Left ventricle myocardium superior (tissue), 1 donor: Measurements from ENCODE around the gene CDH13. TPM values are rescaled to one million over a fixed set of nuclear protein-coding genes. Genes with fewer than 3 reads are reported as not detected.

Source experiments
- ATAC-seq: fragments of 200-7000 bp; cut with Tn5 transposase; one replicate; pipeline ENCODE4 v1.9.1; 2020; ENCODE audit warnings: mild to moderate bottlenecking, moderate library complexity
- DNase-seq: peaks from one replicate; pipeline ENCODE4 v3.0.0-alpha.2; 2020
- intact Hi-C: fragments of 100-400 bp; cut with micrococcal nuclease; formaldehyde crosslinking; loops from one replicate; pipeline ENCODE4 v1.11.0; 2022
- total RNA-seq: library from RNA; stranded (reverse); fragmentation: NEBNext Ultra II Directional; extraction: Animal tissue kit (Norgen Biotek cat#: 25700); gene quantifications from one replicate; pipeline ENCODE4 v1.2.1, GENCODE V29; 2021
- donor health status: DM: no; HTN: yes; CAD: no; lungs with severe emphysema.

The CDH13 gene
- total RNA-seq, 1 donor from 2014 or later = 167 TPM

DNA sequence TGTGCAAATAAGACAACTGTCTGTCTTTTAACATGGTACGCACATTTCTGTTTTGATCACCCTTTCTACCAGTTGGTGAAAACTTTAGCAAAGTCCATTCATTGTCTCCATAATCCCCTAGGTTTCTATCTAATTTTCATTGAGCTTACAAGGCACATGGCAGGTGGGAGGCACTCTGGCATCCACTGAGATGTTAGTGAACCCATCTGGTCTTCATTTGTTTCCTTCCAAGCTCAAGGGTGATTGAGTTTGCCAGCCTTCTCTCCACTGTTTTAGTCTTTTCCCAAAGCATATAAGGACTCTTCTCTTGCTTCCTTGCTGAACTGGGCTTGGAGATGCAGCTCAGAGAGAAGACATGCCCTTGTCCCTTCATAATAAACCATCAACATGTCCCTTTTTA, 179.1 kb downstream of the CDH13 start:
- intact Hi-C loops = no loop called here
- DNase-seq (no peak), ATAC-seq (no peak)

DNA sequence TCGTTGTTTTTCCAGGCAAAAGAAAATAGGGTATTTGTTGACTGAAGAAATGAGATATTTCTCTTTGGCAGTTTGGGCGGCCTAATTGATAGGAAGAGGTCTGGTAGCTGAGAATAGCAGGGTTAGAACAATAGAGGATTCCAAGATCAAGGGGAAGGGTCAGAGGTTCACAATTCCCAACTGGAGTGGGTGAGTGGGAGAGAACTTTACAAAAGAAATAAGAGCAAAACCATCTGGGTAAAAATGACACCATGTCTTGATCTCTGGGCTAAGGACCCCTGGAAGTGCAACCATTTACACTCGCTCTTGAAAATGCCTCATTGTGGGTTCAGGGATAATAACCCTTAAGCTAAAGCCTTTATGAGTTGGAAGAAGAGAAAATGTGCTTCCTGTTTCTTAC, 180.5 kb downstream of the CDH13 start:
- DNase-seq (no peak), ATAC-seq (no peak)
- intact Hi-C loops = no loop called here

DNA sequence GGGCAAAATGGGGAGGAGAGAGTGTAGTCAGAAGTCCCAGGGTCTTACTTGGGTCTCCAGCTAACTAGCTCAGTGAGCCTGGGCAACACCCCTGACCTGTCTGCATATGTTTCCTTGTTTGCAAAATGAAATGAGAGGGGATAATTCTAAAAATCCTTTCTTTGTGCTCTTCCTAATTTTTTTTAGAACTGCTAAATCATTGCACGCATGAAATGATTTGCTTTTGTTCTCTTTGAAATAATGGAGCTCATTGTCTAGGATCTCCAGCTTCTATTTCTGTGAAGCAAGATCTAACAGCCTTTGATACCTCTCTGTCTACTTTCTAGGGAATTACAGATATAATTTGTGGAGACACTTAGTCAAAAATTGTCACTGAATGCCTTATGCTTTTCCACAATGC, 181.3 kb downstream of the CDH13 start:
- ATAC-seq = no peak
- intact Hi-C loops = no loop called here
- no peak for DNase-seq

DNA sequence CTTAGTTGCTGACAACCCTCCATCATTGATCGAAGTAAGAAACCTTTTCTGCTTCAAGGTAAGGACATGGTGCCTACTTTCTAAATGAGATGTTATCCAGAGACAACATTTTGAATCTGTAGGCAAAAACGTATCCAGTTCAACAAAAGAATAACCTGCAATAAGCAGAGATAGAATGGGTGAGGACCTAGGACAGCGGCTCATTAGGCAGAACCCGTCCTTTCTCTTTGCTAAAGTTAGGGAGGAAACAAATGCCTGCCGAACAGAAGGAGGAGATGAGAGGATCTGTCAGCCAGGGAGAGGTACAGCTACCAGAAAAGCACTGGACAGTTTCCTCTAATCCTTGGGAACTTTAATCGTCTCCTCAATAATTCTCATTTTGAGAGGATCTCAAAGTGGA, 183.3 kb downstream of the CDH13 start:
- DNase-seq (no peak), ATAC-seq (no peak)
- intact Hi-C loops = no loop called here

DNA sequence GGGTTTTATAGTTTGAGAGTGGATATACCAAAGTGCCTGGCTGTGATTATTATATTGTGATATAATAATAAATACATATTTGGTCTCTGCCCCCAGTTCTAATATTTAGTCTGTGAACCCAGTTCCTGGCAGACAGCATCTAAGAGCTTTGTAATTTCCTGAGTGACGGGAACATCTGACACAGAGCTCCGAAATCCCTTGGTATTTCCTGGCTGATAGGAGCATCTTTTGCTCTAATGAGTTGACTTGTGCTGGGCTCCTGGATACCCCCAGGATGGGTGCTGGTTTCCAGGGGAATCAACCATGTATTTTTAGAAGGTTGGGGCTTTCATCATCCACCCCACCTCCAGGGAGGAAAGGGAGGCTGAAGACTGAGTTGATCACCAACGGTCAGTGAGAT, 187.3 kb downstream of the CDH13 start:
- DNase-seq (no peak), ATAC-seq (no peak)
- intact Hi-C loops = no loop called here

DNA sequence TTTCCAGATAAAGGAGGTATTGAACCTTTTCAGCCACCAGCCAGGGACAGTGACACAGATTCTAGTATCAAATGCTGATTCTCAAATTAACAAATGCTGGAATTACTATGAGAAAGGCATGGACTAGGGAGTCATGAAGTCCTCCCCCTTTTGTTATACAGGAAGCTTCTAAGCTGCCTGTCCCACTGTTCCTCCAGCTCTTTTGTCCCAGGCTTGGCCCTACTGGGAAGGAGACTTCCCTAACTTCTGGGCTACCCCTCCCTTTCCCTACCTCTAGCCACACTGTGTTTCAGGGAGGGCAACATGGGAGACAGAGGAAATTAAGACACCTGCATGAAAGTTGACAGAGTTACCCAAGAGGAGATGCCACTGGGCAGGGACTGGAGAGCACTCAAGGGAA, 192.5 kb downstream of the CDH13 start:
- ATAC-seq = no peak
- intact Hi-C loops = no loop called here
- no peak for DNase-seq

DNA sequence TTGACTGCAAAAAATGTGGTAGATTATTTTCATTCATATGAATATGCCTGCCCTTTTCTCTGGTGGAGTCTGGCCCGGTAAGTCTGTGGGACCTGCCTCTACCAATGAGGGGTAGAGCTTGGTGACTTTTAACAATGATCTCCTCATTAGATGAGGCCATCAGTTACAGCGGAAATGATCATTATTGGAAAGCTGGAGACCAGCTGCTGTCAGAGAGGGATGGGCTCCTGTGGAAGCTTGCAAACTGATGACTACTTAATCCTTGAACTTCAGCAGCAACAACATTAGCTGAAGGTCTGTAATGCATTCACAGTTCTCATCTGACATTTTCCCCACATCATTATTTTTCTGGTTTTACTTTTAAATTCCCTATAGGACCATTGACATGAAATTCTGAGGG, 194.1 kb downstream of the CDH13 start:
- DNase-seq (no peak), ATAC-seq (no peak)
- intact Hi-C loops = no loop called here

DNA sequence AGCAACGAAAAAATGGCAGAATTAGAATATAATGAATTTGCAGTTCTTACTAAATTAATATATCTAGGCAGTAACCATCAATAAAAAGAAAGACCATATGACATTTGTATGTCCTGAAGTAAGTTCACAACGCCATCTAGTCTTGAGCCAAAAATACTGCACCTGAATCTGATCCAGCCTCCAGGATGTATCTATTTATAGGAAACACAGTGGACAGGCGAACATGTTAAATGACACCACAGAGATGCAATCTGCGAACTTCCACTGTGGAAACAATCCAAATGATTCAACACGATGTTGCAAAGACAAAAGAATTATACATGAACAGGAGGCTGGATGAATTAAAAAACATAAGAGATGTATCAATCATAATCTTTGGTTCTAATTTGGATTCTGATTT, 197.6 kb downstream of the CDH13 start:
- DNase-seq (no peak), ATAC-seq (no peak)
- intact Hi-C loops = no loop called here

DNA sequence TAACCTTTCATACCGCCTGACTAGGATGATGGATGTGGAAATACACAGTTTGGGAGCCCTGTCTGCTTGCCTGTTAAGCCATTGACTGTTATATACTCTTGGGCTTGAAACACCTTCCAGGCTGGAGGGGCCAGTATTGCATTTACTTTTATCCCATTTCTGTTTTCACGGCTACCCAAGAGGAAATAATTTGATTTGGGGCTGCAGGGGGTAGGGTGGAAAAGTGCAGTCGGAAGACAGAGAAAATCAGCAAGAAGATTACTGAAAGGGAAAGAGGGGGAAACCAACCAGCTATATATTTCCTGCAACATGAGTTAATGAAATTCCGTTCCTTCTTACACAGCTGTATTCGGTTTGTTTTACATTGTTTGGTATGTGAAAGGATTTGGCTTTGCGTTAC, 202.5 kb downstream of the CDH13 start:
- DNase-seq (no peak), ATAC-seq (no peak)
- intact Hi-C loops = no loop called here

DNA sequence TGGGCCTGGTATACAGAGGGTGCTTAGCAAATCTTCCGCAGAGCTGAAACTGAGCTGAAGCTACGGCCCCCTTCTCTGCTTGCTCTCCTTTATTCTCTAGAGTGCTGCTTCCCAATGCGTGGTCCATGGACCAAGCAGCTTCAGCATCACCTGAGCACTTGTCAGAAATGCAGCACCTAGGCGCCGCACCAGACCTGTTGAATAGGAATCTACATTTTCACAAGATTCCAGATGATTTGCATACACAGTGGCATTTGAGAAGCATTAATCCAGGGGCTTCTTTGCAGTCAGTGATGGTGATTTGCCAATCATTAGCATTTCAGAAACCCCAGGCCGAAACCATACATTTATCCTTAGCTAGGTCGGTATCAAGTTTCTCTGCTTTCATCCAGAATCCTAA, 204.2 kb downstream of the CDH13 start:
- ATAC-seq (no peak), DNase-seq (no peak)
- intact Hi-C loops = no loop called here

DNA sequence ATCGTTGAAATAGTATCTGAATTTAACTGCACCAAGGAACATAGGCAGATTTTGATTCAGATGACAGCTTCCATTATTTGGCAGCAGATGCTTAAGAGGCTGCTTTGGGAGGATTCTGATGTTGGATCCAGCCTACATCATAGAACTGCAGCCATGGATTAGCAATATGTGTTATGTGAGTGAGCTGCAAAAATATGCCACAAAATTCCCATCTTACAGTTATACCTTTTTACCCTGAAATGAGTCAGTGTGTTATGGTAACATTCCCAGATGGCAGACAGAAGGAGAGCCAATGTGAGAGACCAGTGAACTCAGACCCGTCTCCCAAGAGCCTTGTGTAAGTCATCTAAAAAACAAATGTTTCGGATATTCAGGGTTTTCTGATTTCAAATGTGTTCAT, 206.1 kb downstream of the CDH13 start:
- intact Hi-C loops = no loop called here
- DNase-seq (no peak), ATAC-seq (no peak)

DNA sequence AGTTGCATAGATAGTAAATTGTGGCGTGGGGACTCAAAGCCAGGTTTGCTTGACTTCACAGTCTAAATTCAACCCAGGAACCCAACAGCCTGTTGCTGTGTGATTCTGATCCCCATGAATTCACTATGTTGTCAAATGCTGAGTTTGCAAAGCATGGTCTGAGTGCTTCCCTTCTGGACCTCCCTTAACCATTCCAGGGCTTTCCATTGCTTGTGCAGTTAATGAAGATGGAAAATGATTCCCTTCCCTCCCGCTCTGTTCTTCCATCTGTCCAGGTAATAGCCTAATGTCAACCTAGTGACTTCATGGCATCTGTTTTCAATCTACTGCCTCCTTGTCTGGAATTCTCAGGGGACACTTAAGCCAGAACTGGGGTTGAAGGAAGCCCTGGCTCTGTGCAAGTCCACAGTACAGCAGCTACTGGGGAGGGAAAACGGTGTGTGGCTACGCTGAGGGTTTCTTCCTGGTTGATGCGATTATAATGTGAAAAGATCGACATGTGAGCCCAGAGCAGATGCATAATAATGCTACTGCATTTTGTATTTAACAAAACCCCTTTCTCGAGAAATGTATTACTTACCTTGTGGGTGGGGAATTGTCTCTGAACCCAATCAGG, 206.7 kb downstream of the CDH13 start:
- ATAC-seq (no peak), DNase-seq (no peak)
- intact Hi-C loops = no loop called here

DNA sequence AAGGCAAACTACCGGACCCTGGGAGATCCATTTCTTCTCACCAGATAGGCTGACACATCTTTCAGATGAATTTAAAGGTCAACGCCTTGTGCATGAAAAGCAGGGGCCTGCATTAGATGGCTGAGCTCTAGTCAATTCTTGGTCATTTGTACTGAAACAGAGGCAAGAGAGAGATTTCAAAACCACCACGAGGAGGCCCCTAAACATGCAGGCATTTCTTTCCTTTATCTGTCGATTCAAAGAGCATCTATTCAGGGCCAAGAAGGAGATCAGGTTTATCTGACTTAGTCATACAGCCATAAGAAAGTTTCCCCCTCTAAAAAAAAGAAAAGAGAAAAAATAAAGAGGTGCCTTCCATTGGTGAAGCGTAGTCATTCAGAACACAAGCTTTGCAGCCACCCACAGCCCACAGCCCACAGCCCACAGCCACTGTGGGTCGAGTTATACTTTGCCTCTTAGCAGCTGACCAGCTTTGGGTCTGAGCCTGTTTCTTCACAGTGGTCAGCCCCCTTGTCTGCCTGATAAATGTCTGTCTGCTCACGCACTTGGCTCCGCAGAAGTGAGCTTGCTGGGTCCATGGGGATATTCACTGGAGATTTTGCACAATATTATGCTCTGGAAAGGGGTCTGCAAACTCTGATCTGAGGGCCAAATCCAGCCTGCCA, 207.5 kb downstream of the CDH13 start:
- ATAC-seq = no peak
- no peak for DNase-seq
- intact Hi-C loops = no loop called here

DNA sequence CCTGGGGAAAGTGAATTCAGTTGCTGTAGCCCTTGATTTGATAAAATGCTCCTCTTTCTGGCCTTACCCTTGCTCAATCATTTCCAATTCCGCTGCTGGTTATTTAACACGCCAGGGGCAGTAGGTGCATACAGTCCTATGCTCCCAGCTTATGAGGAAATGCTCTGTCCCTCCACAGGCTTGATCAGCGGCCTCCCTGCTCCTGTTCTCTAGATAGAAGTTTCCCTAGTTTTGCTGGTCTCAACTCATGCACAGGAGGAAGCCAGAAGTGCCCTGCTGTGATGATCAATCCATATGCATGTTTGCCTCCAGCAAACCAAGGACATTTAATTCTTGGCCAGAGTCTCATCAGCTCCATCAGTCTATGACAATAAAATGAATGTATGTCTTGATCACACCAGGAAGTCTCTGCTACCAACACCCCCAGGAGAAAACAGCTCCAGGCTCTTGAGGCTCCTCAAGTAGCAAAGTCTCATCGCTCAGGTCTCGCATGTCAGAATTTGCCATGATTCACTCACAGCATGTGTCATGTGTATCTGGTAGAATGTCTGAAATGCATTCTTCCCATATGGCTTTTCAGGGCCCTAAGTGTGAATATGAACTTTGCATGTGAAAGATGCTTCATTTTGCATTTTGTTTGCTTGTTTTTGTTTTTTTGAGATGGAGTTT, 208.9 kb downstream of the CDH13 start:
- ATAC-seq (no peak), DNase-seq (no peak)
- intact Hi-C loops = no loop called here

DNA sequence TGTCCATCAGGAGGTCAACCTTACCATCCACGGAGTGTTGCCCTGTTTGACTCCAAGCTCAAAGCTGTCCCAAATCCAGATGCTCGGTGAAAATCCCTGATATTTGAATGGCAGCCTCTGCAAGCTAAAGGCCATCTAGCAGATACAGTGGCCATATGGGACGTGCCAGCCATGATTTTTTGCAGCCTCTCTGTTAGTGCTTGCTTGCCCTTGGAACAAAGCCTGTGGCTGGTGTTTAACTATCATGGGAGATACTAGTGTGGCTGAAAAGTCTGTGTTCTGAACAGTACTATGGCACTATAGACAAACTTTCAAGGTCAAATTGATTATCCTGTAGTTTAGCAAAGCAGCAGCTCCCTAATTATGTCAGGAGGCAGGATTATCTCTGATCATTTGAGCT, 214.3 kb downstream of the CDH13 start:
- intact Hi-C loops = no loop called here
- ATAC-seq (peak; percentile 38), DNase-seq (no peak)

DNA sequence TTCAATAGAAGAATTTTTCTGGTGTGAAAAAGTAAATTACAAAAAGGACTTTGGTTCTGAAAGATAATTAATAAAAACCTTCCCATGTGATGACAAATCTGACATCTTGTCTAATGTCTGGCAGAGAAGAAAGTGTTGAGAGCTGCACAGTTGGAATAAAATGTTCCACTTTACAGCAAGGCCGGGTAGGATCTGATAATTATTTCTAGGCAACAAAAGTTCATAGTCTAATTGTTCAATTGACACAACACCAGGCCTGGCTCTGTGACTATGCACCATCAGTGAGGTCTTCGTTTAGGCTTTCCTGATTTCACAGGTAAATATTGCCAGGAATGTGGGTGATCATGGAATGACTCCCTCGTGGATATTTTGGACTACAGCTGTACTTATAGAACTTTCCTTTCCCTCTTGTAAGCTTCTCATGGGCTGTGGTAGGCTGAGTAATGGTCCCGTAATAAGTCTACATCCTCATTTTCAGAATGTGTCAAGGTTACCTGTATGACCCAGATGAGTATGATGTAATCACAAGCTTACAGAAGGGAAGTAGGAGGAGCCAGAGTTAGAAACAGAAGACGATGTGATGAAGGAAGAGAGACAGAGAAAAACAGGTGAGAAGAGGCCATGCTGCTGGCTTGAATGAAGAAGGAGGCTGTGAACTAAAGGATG, 217.0 kb downstream of the CDH13 start:
- ATAC-seq (peak; percentile 45), DNase-seq (no peak)
- intact Hi-C loops = no loop called here

DNA sequence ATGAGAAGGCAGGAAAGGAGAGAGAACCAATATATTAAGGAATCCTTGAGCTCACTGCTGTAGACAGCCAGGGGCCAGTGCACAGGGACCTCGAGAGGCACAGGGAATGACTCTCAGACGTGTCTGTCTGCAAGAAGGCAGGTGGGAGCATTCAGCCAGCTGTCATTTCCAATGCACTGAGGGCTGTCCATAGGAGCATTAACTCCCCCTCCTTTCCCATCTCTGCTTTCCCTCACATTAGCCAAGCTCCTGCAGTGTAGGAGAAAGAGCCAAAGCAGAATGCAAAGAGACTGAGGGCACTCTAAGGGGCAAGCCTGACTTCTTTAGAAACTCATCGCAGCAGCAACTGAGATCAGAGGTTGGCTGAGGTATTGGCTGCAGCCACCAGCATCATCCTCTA, 218.3 kb downstream of the CDH13 start:
- intact Hi-C loops = no loop called here
- ATAC-seq (no peak), DNase-seq (no peak)

DNA sequence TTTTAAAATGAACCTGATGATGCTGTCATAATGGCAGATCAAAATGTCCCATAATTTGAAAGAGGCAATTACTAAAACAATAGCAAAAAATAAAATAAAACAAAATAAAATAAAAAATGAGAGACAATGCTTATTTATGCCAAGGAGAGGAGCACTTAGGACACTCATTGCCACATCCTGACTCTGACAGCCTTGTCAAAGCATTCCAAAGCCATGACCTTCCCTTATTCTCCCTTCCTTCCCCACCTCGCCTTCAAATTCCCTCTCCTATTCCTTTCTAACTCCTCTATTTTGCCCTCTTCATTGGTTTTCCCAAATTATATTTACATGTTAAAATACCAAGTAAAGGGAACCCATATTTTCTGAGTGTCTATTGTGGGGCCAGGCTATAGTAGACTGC, 220.0 kb downstream of the CDH13 start:
- no peak for DNase-seq
- intact Hi-C loops = no loop called here

DNA sequence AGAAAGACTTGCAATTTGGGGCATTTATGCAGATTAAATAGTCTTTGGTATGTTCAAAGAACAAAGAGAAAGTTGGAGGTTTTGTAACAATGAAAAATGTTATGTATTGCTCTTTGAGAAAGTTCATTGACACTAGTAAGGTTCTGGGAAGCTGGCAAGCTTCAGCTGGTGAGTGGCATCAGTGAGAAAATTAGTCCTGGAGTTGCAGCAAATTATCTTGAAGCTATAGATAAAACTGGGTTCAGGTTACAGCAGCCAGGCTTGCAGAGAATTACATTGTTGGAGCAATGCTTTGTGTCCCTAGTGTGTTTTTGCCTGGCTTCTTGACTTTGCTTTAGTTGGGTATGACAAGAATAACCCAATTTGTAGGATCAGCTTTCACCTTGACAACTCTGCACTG, 221.2 kb downstream of the CDH13 start:
- ATAC-seq (peak; percentile 64), DNase-seq (no peak)
- intact Hi-C loops = no loop called here

More for the DNA sequence above, 220.0 kb downstream of the CDH13 start:
- ATAC-seq = no peak

DNA sequence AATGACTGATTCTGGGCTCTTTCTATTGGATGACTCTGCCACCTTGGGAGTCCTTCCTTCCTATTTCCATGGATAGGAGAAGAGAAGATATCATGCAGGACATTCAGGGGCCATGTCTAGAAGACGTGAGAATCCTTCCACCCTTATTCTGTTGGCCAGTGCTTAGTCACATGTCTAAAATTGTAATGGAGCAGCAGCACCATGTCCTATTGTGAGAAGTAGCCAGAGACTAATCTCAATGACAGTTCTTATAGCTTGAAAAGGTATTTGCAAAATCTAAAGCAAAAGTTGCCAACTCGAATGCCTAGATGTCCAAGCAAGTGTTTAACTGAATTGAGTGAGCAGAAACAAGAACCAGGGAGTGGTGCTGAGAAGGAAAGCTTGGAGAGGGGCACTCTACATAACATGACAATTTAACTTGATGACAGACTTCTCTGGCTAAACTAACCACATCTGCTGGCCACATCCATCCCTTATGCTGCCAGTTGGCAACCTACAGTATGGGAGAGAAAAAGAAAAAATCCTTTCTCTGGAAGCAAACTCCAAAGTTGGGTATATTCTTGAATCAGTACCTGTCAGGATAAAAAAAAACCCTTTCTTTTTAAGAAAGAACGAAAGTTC, 225.7 kb downstream of the CDH13 start:
- DNase-seq (no peak), ATAC-seq (peak; percentile 90)
- intact Hi-C loops = no loop called here
